GM21619 (cell line): ENCODE data around the gene CELSR2.

ENCODE experiments used
- ATAC-seq: cut with Tn5 transposase; IDR thresholded peaks from one replicate; pipeline ENCODE4 v1.9.1; 2021; ENCODE audit not compliant: unreplicated experiment

Gene CELSR2

DNA sequence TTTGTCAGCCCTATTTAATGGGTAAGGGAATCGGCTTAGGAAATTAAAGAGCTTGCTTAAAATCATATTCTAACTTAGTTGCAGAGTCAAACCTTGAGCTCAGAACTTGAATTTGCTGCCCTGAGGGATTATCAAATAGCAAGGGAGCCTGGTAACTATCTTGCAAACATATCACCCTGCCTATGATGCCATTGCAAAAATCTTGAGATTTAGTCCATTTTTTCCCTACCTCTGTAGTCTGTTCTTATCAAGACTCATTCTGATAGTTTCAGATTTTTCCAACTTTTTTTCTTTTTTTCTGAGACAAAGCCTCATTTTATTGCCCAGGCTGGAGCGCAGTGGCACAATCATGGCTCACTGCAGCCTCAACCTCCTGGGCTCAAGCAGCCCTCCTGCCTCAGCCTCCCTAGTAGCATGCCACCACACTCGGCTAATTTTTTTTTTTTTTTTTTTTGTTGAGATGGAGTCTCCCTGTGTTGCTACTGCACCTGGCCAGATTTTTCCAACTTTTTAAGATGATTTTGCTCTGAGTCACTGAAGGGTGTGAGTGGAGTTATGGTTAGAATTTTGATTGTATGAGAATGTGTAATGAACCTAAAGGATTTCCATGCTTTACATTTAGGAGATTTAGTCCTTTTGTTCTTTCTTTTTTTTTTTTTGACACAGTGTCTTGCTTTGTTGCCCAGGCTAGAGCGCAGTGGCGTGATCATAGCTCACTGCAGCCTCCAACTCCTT is 23.5 kb upstream of the CELSR2 start:
- ATAC-seq, result no peak

DNA sequence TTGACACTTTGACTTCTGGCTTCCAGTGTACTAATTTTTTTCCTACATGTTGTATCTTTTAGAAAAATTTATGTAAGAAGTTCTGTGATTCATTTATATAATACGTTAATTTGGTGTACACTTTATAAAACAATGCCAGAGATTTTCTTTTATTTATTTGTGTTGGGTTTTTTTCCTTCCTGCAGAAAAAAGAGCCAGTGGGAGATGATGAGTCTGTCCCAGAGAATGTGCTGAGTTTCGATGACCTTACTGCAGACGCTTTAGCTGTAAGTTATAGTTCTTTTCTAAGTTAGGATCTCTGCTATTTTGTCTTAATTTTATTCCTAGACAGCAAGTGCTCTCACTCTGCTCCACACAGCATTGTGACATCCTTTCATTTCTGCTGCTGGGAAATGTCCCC is 21.2 kb upstream of the CELSR2 start:
- ATAC-seq, result no peak

DNA sequence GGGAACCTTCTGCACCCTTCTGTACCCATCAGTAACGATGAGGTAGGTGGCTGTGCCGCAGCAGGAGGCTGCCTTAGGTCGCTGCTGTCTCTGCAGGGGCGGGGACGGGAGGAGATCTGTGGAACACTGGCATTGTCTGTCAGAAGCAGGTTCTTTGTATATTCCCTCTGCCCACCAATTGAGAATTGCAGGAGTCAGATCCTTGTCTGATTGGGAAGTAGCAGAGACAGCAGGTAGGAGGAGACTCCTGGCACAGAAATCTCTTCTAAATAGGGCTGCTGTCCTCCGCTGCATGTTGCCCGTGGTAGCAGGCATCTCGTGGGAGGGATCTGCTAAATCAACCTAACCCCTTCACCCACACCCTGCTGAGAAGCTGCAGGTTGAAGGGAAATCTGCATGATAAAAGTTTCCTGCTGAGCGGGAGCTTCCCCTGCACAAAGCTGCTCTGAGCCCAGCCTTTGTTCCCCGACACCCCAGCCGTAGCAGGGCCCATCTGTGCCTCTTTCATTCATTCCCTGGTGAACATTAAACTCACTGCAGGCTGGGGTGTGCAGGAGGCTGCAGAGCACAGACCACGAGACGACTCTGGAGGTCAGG is 19.7 kb upstream of the CELSR2 start:
- no peak for ATAC-seq

DNA sequence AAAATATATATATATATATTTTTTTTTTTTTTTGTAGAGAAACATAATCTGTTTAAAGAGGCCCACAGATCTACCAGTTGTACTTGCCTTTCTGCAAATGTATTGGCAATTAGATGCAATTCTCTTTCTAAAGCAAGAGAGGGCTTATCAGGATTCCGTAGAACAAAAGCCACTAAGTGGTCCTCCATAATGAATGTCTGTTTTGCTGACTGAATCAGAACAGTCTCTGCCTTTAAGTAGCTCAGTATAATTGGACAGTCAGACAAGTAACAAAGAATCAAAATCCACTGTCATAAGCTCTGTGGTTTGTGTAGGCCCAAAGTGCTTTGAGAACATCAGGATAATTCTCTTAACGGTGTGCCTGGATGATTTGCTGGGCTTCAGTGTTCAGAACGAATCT is 18.3 kb upstream of the CELSR2 start:
- ATAC-seq, result no peak

DNA sequence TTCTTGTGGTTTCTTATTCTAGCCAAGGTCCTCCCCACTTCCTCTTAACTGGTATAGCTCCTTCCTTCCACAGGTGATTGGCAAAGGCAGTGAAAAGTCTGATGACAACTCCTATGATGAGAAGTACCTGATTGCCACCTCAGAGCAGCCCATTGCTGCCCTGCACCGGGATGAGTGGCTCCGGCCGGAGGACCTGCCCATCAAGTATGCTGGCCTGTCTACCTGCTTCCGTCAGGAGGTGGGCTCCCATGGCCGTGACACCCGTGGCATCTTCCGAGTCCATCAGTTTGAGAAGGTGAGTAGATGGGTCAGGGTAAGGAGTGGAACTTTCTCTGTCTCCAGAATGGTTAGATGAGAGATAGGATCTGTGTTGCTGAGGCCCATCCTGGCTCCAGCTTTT is 14.2 kb upstream of the CELSR2 start:
- no peak for ATAC-seq

GRCh38 chr1:109237512-109237911 is 11.8 kb upstream of the CELSR2 start:
- no peak for ATAC-seq

GRCh38 chr1:109238382-109238781 is 11.0 kb upstream of the CELSR2 start:
- ATAC-seq, result no peak

GRCh38 chr1:109239047-109239408 is 10.3 kb upstream of the CELSR2 start:
- ATAC-seq, result no peak

DNA sequence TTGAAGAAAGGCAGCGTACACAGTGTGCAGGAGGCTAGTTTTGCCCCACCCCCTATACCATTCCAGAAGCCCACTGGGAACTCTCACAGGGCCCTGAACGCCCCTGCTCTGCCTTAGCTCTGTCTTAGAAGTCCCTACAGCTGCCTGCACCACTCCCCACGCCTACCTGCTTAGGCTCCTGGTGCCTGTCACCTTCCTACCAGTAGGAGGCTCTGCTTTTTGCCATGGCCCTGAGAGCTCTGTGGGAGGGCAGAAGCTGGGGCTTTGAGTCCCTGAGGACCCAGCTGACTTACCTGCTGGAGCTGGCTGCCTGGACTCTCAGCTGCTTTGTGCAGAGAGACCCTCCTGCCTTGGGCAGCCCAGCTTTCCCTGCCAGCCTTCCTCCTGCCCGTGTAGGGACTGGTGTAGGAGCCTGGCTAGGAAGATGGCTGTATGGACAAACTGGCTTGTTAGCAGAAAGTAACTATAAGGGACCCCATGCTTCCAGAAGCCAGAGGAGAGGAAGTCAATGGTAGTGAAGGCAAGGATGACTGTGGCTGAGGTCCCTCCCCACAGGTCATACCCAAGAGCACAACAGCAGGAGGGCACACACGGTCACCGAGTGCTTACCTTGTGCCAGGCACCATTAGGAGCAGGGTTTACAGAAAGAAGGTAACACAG is 9.8 kb upstream of the CELSR2 start:
- ATAC-seq, result no peak

GRCh38 chr1:109240158-109241152 is 8.9 kb upstream of the CELSR2 start:
- ATAC-seq, result no peak

- ATAC-seq, result no peak
These were observed 8.0 kb upstream of the CELSR2 start for GRCh38 chr1:109241344-109241743.

DNA sequence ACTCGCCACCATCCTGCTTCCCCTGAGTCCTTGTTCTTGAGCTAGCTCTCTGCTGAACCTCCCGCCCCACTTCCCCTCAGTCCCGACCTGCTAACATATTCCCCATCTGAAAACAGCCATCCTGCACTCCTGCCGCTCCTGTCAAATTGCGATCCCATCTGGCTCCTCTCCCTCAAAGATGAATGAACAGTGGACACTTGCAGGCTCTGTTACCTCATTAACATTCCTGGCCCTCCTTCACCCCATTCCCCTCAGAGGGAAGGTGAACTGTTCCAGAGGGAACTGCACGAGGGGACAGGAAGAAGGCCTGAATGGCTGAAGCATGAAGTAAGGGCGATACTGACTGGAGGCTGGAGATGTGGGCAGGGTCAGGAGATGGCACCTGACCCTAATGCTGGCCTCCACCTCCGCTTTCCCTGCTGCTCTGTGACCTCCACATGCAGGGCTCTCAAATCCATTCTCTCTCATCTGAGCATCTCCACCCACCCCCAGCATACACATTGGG is 7.4 kb upstream of the CELSR2 start:
- no peak for ATAC-seq

GRCh38 chr1:109242387-109242786 is 7.0 kb upstream of the CELSR2 start:
- no peak for ATAC-seq

DNA sequence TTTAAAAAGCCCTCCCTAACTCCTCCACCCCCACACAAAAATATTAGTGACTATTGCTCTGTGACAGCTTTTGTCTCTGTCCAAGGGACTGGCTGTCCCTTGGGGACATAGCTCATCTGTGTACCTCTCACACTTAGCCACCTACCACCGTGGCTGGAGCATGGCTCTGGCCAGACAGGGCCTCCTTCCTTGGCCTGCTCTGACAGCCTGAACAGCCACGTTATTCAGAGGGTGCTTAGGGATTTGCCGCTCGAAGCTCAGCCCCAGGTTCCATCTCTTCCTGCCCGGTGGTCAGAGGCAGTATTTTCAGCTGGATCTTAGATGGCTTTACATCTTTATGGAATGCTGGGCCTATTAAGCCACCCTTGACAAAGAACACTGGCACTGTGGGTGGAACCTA is 6.1 kb upstream of the CELSR2 start:
- no peak for ATAC-seq

DNA sequence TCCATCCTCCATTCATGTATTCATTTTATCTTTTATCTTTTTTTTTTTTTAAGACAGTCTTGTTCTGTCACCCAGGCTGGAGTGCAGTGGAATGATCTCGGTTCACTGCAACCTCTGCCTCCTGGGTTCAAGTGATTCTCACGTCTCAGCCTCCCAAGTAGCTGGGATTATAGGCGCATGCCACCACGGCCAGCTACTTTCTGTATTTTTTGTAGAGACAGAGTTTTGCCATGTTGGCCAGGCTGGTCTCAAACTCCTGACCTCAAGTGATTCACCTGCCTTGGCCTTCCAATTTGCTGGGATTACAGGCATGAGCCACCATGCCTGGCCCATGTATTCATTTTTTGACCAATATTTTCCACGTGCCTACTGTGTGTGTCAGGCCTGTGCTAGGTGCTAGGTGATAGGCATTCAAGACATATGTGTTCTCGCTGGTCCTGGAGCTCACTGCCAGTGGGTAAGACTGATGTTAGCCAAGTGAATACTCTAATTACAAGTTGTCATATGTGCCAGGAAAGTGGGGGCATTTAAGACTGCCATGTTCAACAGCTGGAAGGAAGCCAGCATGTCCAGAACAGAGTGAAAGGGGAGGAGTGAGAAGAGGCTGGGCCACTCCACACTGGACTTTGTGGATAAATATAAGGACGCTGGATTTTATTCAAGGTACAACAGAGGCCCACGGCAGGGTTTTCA is 5.3 kb upstream of the CELSR2 start:
- no peak for ATAC-seq

DNA sequence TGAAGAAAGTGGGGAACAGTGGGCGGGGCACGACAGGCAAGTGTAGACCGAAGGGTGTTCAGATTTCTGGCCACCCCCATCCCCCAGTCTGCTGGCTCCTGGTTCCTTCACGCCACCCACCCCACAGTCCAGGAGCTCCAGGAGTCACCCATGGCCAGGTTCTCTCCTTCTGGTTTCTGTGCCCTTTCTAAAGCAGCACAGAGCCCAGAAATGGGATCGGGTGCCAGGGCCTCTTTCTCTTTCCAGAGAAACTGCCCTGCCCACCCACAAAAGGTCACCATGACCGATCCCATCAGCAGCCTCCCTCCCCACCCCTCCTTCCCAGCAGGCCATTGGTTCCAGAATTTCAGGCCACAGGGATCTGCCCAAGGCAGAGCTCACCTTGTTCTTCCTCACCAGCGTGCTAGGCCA is 3.2 kb upstream of the CELSR2 start:
- ATAC-seq, result no peak

GRCh38 chr1:109247401-109248365 is 1.7 kb upstream of the CELSR2 start:
- ATAC-seq, result no peak

- ATAC-seq, result no peak
These were observed 919 bp upstream of the CELSR2 start for GRCh38 chr1:109248444-109248796.

DNA sequence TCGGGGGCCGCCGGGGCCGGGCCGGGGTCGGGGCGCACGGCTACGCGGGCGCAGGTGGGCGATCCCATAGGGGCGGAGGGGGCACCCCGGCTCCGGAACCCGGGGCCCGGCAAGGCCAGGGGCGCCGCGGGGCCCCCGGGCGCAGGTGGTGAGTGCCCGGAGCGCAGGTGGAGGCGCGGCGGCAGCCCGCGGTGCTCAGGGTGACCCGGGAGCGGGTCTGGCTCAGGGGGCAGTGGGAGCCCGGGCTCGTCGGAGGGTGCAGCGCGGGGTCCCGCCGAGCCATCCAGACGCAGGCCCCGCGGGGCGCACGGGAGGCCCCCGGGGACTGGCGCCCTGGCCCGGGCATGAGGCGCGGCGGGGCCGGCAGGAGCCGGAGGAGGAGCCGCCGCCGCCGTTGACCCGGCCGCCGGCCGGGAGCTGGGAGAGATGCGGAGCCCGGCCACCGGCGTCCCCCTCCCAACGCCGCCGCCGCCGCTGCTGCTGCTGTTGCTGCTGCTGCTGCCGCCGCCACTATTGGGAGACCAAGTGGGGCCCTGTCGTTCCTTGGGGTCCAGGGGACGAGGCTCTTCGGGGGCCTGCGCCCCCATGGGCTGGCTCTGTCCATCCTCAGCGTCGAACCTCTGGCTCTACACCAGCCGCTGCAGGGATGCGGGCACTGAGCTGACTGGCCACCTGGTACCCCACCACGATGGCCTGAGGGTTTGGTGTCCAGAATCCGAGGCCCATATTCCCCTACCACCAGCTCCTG is 489 bp downstream of the CELSR2 start:
- peak; percentile 30 for ATAC-seq
